GM12873 (cell line): ENCODE data around the gene PSKH1.

Source experiments
- CTCF ChIP-seq: IDR thresholded peaks from 2 replicates; pipeline ENCODE4 v1.5.1; 2012; ENCODE audit warnings: low read depth, mild to moderate bottlenecking, moderate library complexity, low read length, control low read depth; ENCODE audit not compliant: insufficient read depth; ENCODE audit errors: missing control alignments

PSKH1 gene

GRCh38 chr16:67942510-67943255, 49.6 kb downstream of the PSKH1 start:
- TF ChIP-seq CTCF: no peak

GRCh38 chr16:67943256-67943618, 50.2 kb downstream of the PSKH1 start:
- TF ChIP-seq CTCF: no peak

- no peak for TF ChIP-seq CTCF
Measured at GRCh38 chr16:67943619-67944504, 50.8 kb downstream of the PSKH1 start, which contains the start of gene LCAT. Gene LCAT, minus strand, starts transcription at chr16:67944120. Its CDS starts 19 bp downstream, at chr16:67944101.

- TF ChIP-seq CTCF: no peak
Measured at GRCh38 chr16:67944690-67945391, 51.8 kb downstream of the PSKH1 start.

GRCh38 chr16:67945392-67945933, 52.4 kb downstream of the PSKH1 start:
- no peak for TF ChIP-seq CTCF

GRCh38 chr16:67946128-67946569, 53.1 kb downstream of the PSKH1 start:
- TF ChIP-seq CTCF: no peak
